Mucosa of stomach (tissue), 1 donor: Measurements from ENCODE around the gene TIA1.
"Not testable (repeated sequence)": the region's sequence is repeated elsewhere in the genome, so short reads cannot be mapped to it uniquely, and the experiment has no call there.

Experiments
- H3K27me3 ChIP-seq: one replicate; pipeline ENCODE4 v1.7.0; 2013; ENCODE audit warnings: mild to moderate bottlenecking, low read length; ENCODE audit not compliant: control insufficient read depth, insufficient read depth
- H3K36me3 ChIP-seq: one replicate; pipeline ENCODE4 v1.7.0; 2013; ENCODE audit warnings: low read length; ENCODE audit not compliant: control insufficient read depth, insufficient read depth
- H3K4me1 ChIP-seq: one replicate; pipeline ENCODE4 v1.7.0; 2013; ENCODE audit warnings: mild to moderate bottlenecking, low read length; ENCODE audit not compliant: control insufficient read depth, insufficient read depth
- H3K4me3 ChIP-seq: one replicate; pipeline ENCODE4 v1.7.0; 2013; ENCODE audit warnings: low read length
- H3K9ac ChIP-seq: one replicate; pipeline ENCODE4 v1.7.0; 2013; ENCODE audit warnings: mild to moderate bottlenecking, low read length, moderate library complexity
- H3K9me3 ChIP-seq: one replicate; pipeline ENCODE4 v1.7.0; 2013; ENCODE audit warnings: mild to moderate bottlenecking, low read length, moderate library complexity; ENCODE audit not compliant: control insufficient read depth
- donor health status: Pancreatic carcinoma.

The TIA1 gene

DNA sequence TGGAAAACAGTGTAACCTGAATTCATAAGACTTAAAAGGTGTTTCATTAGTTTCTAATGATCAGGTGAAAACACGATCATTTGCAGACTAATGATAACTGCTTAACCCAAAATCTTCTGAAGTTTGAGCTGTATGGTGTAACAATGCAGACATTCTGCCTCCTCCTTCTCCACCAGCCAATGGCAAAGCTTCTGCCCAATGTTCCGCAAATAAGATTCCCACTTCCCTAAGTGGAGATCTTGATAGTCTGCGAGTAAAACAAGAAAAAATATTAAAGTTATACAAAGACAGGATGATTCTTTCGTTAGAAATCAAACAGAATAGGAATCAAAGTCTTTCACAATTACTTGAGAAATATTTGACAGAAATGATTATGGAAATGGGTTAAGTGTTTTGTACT is 65.7 kb downstream of the TIA1 start:
- Histone ChIP-seq H3K27me3 (no peaks in the 10 kb centered on the region), H3K36me3 (no peaks in the 10 kb centered on the region), H3K4me3 (no peak overlapping the region), H3K4me1 (no peaks in the 10 kb centered on the region), H3K9me3 (no peaks in the 10 kb centered on the region), H3K9ac (no peak overlapping the region)

DNA sequence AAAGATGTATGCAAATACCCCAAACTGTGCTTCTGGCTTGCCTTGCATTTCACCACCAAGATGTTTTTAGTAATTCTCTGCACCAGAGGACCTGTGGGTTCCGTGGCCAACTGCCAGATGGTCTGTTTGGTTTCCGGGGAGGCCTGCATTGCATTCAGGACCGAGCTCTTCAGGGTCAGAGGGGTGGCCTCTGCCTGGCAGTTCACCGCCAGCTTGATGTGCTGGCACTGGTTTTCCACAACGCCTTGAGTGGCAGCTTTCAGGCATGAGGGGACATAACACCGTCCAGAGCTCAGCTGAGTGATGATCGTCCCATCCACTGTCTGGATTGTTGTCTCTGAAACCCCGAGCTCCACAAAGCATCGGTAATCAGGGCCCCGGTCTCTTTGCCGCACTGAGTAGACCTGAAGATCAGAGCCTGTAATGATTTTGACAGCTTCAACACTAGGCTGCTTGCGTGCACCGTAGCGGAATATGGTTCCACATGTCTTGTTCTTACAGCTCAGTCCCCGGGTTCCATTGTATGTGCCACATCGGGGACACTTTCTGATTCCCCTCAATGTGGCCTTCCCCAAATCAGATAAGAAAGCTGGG is 67.0 kb downstream of the TIA1 start:
- Histone ChIP-seq H3K9me3 (no peaks in the 10 kb centered on the region), H3K4me1 (no peaks in the 10 kb centered on the region), H3K27me3 (no peaks in the 10 kb centered on the region), H3K36me3 (no peaks in the 10 kb centered on the region), H3K9ac (no peak overlapping the region), H3K4me3 (no peak overlapping the region)

DNA sequence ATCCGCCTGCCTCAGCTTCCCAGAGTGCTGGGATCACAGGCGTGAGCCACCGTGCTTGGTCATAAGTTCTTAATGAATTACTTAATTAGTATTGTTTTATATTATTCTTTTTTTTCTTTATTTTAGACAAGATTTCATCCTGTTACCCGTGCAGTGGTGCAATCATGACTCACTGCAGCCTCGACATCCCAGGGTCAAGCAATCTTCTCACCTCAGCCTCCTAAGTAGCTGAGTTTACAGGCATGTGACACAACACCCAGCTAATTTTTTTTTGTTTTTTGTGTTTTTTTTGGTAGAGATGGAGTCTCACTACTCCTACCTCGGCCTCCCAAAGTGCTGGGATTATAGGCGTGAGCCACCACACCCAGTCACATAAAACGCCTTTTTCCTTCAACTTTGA is 74.9 kb downstream of the TIA1 start:
- H3K4me1 ChIP-seq: no peaks in the 10 kb centered on the region
- H3K36me3 ChIP-seq: no peaks in the 10 kb centered on the region
- H3K27me3 ChIP-seq: no peaks in the 10 kb centered on the region
- no peak overlapping the region for H3K4me3 ChIP-seq
- H3K9ac ChIP-seq: no peak overlapping the region
- no peaks in the 10 kb centered on the region for H3K9me3 ChIP-seq

DNA sequence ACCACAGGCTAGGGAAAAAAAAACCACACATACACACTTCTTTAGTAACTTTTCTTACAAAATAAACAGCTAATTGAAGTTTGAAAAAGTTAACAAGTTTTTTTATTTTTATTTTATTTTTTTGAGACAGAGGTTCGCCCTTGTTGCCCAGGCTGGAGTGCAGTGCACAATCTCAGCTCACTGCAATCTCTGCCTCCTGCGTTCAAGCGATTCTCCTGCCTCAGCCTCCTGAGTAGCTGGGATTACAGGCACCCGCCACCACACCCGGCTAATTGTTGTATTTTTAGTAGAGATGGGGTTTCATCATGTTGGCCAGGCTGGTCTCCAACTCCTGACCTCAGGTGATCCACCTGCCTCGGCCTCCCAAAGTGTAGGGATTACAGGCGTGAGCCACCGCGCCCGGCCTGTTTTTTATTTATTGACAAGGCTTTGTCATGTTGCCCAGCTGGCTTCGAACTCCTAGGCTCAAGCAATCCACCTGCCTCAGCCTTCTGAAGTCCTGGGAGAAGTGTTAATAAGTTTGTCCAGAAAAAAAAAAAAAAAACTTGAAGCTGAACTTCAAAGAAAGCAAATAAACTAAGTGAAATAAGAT is 78.7 kb downstream of the TIA1 start:
- H3K4me3 ChIP-seq, H3K27me3 ChIP-seq, H3K9ac ChIP-seq, H3K4me1 ChIP-seq, H3K9me3 ChIP-seq, H3K36me3 ChIP-seq: not testable (repeated sequence)

DNA sequence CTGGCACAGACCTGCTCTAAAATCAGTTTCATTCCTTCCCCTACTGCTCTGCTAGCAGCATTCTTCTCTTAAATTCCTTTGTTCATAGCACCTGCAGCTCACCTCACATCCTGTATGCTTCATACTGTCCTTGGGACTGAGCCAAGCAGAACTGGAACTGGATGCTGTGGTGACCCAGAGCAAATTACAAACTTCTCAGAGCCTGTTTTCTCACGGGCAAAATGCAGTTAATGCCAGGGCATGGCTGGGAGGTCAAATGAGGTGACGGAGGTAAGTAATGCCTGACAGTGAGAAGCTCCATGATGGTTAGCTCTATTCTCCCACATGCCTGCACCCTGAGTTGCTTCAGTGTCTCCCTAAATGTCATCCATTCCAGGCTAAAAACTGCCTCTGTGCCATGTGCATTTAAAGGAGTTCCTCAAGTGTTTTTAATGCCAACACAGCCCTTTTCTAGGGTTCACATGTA is 87.3 kb downstream of the TIA1 start:
- no peaks in the 10 kb centered on the region for H3K27me3 ChIP-seq
- no peak overlapping the region for H3K4me3 ChIP-seq
- no peaks in the 10 kb centered on the region for H3K9me3 ChIP-seq
- H3K4me1 ChIP-seq: no peaks in the 10 kb centered on the region
- H3K9ac ChIP-seq: no peak overlapping the region
- no peaks in the 10 kb centered on the region for H3K36me3 ChIP-seq

DNA sequence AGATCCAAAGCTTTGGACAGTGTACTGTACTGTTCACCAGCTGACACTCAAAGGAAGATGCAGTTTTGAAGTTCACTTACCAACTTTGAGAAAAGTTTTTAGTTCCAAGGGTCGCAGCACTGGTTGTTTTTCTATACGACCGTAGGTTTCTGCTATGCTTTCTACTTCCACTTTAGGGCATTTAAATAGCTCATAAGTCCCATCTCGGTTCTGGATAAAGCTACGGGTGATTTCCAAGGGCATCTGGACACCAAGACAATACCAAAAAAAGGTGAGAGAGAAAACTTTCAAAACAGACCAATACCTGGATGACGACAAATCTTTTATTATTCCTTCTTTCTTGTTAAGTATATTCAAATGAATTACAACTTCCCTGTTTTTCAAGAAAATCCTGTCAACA is 87.9 kb downstream of the TIA1 start:
- Histone ChIP-seq H3K4me1 (no peaks in the 10 kb centered on the region), H3K36me3 (no peaks in the 10 kb centered on the region), H3K27me3 (no peaks in the 10 kb centered on the region), H3K9me3 (no peaks in the 10 kb centered on the region), H3K9ac (no peak overlapping the region), H3K4me3 (no peak overlapping the region)
